T-helper 9 cell (primary cell): ENCODE measurements around the gene OPRL1.

ENCODE experiments used
- DNase-seq: peaks from one replicate; pipeline ENCODE4 v3.0.0-alpha.2; 2020
- total RNA-seq, 2 donors: gene quantifications; one replicate each; lab custom pipeline; 2026; lab: John Stamatoyannopoulos, UW

Gene OPRL1
- total RNA-seq, result 1.7 to 2.2 reads per million in 2 donors

DNA sequence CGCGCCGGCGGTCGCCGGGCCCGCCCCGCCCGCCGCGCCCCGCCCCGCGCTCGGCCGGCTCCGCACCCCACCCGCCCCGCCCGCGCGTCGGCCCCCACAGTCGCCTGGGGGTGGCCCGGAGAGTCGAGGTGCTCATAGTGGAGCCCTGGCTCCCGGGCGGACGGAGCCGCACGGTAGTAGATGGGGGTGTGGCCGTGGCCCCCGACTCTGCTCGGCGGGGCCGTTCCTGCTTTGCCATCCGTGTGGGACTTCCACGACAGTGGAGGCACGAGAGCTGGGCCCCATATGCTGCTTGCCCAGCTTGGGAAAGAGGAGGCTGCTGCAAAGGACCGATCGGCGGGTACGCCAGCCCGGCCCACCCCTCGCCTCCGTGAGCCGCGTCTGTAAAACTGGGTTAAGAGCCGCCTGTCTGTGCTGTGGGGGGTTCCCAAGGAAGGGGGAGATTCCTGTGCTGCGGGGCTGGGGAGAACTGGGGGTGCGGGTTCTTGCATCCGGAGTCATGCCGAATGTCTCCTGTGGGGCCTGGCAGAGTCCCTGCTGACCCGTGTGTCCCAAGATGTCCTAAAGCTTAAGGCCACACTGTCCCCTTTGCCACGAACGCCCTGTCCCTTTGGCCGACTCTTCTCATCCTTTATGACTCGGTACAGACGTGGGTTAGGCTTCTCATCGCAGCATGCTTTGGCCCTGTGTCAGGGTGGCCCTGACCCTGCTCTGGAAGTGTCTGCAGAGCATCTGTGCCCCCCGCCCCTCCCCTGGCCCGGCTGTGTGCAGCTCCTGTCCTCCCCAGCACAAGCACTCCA, at the start of gene OPRL1:
Gene OPRL1, plus strand, starts transcription at position 70 of the 800 bp plus-strand sequence. CDS start 12,639 bp downstream, outside the sequence.
- peak; percentile 58 for DNase-seq

DNA sequence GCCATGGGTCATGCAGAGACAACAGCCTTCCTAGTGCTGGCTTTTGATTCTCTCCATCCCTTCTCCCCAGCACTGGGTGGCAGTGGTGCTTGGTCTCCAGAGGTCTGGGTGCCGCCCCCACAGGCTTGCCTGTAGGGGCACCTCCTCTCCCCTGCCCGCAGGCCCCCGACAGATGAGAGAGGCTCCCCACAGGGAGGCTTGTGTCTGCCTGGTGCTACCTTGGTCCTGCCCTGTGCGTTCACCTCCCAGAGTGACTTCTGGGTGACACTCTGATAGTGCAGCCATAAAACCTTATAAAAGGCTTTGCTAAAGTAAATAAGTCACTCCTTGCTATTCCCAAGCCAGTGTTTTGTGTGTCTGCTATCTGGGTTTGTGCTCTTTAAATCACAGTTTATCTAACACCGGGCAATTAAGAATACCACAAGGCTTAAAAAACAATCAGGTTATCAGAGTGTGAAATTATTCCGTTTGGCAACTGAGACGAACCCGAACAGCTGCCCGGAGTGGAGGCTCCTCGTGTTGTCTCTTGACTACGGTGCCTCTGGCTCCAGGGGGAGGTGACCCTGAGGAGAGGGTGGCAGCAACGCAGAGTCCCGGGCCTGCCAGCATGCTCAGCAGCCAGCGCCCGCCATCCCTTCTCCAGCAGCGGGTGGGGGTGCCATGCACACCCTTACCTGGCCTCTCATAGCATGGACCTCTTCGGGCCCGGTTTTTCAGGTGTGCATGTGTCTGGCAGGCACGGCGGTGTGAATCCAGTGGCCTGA, 49.3 kb upstream of the OPRL1 start:
- DNase-seq, result no peak

DNA sequence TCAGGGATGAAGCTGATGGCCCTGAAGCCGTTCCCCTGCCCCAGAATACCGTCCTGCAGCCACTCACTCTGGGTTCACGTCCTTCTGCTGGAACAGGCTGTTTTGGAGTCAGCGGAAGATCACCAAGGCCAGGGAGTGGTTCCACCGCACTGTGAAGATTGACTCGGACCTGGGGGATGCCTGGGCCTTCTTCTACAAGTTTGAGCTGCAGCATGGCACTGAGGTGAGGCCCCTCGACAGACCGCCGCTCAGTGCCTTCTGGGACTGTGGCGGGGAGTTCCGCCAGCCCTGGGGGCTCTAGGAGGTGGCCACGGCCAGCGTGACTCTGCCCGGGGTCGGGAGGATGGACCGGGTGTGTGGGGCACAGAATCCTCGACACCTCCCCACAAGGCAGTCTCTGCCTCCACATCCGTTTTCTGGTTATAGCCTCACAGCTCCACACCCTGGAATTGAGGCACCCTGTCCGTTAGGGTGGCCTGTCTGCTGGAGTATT, 48.0 kb upstream of the OPRL1 start:
- DNase-seq, result no peak

DNA sequence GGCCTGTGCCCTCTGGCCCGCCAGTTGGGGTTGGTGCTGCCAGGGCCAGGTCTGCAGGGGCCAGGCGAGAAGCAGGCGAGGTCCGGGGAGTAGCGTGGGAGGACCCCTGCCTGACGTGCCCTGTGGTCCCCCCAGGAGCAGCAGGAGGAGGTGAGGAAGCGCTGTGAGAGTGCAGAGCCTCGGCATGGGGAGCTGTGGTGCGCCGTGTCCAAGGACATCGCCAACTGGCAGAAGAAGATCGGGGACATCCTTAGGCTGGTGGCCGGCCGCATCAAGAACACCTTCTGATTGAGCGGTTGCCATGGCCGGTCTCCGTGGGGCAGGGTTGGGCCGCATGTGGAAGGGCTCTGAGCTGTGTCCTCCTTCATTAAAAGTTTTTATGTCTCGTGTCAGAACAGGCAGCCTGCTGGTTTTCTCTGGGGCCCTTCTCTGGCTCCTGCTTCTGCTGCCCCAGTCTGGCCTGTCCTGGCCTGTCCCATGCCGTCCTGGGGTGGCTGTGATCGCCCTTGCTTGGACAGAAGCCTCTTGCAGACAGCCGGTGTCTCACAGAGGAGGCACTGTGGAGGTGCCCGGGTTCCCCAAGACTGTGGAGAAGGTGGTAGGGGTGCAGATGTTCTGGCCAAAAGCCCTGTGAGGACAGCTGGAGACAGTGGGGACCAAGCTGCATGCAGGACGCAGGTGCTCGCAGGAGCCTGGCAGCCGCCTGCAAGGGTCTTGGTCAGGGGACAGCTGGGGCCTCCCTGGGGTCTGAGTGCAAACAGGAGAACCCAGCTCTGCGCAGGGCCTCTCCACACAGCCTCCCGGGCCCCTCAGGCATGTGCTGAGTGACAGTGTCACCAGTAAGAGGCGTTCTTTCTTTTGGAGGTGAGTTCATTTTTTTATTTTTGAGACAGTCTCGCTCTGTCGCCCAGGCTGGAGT, 46.9 kb upstream of the OPRL1 start:
- DNase-seq, result no peak

DNA sequence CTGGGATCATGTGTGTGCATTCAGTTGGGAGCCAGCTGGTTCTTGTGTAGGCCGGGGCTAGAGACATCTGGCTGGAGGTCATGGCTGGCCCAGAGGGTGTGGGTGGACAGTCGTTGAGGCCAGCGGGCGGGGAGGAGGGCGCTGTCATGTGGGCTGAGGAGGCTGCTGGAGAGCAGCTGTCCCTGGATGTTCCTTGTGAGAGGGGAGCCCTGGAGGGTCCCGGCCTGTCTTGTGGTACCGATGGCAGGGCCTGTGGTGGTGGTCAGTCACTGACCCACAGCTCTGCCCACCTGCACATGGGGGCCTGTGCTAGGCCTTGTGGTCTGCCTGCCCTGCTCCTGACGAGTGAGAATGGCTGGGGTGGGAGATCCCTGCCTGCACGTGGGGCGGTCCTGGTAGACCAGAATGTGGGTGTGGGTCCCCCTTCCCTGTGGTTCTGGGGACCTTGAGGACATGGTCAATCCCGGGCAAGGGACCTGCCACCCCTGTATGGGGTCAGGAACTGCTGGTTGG, 45.8 kb upstream of the OPRL1 start:
- DNase-seq, result no peak

DNA sequence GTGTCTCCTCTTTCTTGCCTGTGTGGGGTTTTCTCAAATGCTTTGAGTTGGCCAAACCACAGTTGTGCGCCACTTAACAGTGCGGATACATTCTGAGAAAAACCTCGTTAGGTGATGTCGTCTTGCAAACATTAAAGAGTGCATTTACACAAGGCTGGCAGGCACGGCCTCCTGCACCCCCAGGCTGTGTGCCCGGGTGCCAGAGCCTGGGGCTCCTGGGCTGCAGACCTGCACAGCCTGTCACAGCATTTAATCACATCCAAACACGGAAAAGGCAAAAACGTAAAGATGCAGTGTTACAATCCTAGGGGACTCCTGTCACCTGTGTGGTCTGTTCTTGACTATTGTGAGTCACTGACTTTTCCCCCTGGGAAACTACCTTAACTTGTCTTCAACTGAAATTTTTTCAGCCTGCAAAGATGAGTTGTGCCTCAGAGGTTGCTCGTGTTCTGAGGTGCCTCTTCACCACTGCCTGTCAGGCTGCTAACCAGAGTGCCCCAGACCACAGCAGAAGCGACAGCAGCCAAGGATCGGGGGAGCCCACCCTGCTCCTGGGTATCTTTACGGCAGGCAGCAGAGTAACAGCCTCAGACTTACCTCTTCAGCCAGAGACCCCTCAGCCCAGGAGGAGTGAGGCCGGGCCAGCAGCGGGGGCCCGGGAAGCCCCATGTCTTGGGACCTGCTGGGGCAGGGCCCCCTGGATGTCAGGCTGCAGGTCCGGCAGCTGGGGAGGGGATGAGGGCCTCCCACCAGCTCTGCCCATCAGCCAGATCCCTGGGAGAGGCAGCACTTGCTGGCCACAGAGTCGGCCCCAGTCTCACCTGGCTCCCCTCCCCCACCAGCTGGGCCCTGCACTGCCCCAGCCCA, 44.6 kb upstream of the OPRL1 start:
- DNase-seq, result peak; percentile 23

DNA sequence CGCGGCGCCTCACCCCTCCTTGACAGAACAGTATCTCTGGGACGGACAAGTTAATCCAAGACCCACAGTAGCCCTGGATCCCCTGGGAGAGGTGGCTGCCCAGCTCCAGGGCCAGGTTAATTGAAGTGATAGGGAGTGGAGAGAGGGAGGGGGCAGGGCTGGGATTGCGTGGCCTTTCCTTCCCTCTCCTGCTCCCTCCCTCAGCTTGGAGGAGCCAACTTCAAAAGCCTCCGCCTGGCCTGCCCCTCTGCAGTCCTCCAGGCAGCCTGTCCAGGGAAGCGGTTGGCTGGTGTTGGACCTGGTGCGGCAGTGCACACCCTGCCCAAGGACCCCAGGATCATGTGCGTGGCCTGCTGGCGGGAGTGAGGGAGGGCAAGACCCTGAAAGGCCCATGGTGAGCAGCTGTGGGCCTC, 43.9 kb upstream of the OPRL1 start, which contains the start of gene C20orf204:
Gene C20orf204, plus strand, starts transcription at position 250 of the 413 bp plus-strand sequence. Its CDS starts 142 bp downstream, at position 392.
- DNase-seq, result no peak

DNA sequence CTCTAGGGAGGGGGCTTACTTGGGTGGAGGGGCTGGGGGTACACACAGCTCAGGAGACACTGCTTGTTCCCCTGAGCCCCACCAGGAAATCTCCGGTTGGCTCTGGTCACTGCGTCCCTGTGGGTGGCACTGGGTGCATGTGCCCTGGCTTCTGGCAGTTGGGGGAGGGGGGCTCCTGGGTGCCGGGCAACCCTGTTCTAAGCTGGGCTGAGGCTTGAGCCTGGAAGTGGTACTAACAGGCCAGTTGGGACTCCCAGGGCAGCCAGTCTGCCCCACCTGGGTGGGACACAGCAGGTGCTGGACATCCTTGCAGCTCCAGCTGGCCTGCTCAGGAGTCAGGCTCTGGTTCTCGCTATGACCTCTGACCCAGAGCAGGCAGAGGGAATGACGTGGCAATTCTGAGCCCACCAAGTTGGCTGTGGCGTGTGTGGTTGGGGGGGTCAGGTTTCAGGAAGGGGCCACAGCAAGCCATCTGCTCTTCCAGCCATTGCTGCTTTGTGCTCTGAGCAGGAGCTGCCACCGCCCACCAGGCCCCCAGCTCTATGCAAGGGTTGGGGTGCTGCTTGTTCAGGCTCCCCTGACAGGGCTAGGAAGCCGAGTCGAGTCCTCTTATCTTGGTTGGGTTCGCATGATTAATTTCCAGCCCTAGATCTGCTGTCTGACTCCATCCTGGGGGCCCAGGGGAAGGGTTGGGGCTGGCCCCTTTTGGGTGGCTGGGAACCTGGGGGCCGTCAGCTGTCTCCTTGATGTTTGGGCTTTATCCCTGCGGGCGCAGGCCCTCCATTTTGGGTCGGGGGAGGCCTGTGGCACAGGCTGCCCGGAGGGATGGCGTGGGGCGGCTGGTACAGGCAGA, 43.3 kb upstream of the OPRL1 start:
- DNase-seq, result no peak

DNA sequence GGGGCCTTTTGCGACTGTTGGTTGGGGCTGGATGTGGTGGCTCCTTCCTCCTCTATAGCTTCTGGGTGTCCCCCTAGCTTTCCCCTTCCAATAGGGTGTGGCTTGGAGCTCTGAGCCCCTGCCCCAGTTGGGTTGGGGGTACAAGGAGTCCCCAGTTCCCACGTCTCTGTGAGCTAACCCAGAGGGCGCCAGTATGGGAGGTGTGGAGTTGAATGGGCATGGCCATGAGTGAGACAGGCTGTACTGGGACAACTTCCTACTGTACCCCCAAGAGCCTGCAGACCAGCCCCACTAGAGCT, 42.7 kb upstream of the OPRL1 start:
- no peak for DNase-seq

DNA sequence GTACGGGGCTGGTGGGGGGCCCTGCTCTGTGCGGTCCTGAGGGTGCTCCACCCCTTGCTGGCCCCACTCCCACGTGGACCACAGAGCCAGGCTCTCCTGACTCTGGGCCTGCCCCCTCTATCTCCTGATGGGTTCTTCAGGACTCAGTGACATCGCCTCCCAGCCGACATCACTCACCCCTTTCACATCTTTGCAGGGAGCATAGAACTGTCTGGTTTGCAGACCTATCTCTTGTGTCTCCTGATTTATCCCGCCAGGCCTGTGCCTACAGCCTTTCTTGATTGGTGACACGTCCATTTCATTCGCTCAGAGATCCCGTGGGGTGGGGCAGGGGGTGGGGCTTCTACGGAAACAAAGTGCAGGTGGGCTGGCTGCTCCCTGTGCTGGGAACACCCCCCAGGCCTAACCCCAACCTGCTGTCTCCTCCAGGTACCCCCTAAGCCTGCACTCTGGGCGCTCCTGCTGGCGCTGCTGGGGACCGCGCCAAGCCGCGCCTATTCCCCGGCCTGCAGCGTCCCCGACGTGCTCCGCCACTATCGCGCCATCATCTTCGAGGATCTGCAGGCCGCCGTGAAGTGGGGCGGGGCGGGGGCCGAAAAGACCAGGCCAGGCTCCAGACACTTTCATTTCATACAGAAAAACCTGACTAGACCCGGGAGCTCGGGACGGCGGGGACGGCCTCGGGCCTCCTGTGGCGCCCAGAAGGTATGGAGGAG, 42.2 kb upstream of the OPRL1 start:
- DNase-seq, result no peak

DNA sequence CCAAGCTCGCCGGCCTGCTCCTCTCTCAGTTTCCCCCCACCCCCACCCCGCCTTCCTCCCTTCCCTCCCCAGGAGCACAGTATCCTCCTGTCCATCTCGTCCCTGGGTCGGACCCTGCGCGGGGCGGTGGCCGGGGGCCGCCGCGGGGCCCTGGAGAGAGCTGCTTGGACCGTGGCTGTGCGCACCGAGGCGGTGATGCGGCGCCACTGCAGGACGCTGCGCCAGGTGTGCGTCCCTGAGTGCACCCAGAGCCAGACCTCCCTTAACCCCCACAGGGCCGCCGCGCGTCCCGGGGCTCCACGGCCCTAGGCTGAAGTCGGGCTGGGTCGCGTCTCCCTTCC, 41.7 kb upstream of the OPRL1 start:
- no peak for DNase-seq

DNA sequence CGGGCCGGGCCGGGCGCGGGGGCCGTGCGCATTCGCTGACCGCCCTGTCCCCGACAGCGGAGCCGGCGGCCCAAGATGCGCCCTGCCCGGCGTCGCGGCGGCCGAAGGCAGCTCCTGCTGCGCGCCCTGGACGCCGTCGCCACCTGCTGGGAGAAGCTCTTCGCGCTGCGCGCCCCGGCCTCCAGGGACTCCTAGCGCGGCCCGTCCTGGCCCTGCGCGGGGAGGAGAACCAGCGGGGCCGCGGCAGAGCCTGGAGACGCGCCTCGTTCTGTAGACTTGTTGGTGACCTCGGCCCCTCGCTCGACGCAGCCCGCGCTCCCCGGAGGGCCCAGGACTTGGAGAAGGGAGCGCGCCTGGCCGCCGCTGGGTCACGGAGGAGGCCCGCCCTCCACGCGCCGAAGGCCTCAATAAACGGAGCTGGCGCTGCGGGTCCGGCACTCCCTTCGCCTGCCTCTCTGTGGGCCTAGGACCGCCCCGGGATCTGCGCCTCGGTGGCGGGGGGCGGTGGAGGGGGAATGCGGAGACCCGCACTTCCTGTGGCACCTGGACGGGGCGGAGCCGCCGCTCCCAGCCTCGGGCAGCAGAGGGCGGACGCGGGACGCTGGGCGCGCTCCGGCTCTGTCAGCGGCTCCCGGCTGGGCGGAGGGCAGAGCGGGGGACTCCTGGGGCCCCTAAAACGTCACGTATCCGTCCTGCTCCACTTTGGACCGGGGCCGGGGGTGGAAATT, 41.2 kb upstream of the OPRL1 start:
- peak; percentile 66 for DNase-seq

DNA sequence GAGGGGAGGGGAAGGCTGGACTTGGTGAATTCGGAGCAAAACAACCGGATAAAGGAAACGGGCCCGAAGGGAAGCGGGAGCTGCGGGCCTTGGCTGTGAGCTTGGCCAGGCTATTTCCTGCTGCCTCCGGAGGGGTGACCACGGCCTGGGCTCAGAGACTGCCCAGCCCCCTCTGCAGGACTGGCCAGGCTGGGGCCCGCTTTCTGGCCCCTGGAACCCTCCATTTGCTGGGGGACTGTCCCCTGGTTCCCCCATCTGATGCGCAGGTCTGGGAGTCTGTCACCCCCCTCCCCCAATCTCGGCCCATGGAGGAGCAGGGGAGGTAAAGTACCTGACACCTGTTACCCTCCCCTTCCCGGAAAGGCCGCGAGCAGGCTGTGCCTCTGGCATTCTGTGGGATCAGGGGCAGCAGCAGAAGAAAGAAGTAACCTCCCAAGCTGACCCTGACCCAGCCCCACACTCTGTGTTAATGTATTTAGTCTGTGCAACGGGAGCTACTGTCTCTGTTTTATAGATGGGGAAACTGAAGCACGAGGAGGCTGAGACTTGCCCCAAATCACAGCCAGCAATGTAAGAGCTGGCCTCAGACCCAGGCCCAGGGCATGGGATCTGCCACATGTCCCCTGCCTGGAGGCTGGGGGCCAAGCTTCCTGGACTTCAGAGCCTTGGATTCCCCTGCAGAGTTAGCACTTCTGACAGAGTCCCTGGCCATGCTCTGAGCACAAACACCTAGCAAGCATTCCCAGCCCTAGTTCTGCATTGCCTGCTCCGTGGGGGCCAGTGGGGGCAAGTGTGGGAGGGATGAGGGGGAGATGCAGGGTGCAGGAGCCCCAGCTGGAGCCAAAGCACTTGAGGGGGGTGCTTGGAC, 40.4 kb upstream of the OPRL1 start:
- no peak for DNase-seq

DNA sequence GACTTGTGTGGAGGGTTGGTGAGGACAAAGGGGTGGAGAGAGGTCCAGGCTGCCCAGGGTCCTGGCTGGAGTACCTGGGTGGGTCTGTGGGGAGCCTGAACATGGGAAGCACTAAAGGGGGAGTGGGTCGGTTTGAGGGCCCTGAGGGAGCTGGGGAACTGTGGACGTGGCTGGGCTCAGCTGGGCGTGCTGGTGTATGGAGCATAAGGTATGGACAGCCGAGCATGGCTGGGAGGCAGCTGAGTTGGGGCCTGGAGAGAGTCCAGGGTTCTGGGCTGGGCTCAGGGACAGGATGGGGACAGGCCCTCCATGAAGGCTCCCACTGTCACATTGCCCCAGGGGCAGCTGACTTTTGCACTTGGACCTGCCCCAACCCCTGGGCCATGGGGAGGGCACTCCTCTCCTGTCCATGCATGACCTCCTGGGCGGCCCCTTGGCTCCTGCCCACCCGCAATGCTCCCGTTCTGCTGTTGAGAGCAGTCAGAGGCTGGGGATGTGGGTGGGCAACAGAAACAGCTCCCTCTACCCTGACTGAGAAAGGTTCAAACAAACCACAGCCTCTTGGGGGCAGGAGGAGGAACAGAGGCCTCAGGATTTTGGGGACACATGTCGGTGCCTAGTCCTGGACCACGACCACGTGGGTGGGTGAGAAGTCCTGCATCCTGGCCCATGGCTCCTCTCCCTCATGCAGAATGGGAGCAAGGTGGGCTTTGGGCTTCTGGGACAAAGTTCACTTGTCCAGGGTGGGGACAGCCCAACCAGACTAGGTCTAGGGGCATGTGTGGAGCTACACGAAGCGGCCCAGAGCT, 39.4 kb upstream of the OPRL1 start:
- no peak for DNase-seq

DNA sequence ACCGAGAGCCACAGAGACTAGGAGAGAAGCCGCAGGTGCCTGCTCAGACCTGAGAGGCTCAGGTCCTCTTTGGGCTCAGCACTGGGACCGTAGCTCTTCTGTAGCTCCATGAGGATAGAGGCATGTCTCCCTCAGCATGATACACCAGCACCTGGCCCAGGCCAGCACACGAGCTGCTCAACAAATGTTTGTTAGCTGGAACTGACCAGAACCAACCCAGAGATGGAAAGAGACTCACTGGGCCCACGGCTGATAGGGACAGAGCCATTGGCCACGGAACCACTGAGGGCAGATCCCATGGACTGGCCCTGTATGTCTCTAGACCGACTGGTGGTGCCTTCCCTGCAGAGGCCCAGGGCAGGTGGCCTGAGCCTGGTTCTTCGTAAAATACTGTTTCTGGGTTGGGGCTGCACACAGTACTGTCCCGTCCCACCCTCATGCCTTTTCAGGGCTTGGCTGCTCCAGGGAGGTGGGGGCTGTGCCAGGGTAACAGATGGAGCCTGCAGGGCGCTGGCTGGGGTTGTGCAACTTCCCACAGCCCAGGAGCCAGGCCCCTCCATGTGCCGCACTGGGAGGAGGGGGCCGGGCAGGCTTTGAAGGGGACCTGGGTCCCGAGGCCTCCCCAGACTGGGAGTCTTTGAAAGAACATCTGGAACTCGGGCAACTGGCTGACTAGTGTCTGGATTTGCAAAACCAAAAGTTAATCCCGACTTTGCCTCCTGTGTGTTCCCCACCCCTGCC, 38.7 kb upstream of the OPRL1 start:
- no peak for DNase-seq

DNA sequence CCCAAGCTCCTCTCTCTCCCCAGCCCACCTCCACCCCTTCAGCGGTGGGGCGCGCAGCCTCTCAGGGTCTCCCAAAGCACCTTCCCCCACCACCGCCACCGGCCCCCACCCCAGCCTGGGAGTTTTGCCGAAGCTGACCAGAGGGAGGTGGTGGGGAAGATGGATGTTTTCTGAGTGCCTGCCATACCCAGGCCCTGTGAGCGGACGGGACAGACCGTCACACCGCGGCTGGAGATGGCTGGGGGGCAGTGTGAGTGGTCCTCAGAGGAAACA, 38.2 kb upstream of the OPRL1 start:
- DNase-seq, result no peak
